ENCODE measurements around the gene ZFP57.

- TF ChIP-seq CTCF (conservative IDR thresholded peaks at IDR 0.05; ENCODE audit: low read length) (no peak), EZH2phosphoT487 (IDR thresholded peaks at IDR 0.05; ENCODE audit: borderline replicate concordance, low read depth, low read length) (no peak)
Measured at GRCh38 chr6:29632789-29633533, 48.0 kb downstream of the ZFP57 start, which contains the start of gene GABBR1.

Data from OCI-LY7 (cell line).